Fibroblast of villous mesenchyme (primary cell): ENCODE data around the gene PSMD3. TPM values are rescaled to one million over a fixed set of nuclear protein-coding genes. Genes with fewer than 3 reads are reported as not detected.
A peak's percentile ranks its signal among the peaks of the same experiment; 100 is the strongest.

Experiments
- DNase-seq: peaks from one replicate; pipeline ENCODE4 v3.0.0-alpha.2; 2010; ENCODE audit warnings: low read depth
- H3K4me3 ChIP-seq: 2 replicates; pipeline ENCODE4 v1.5.1; 2011; ENCODE audit warnings: low read depth, mild to moderate bottlenecking, low read length
- CTCF ChIP-seq: IDR thresholded peaks from 2 replicates; pipeline ENCODE4 v1.5.1; 2012; ENCODE audit warnings: low read depth, mild to moderate bottlenecking, low read length; ENCODE audit not compliant: insufficient read depth
- total RNA-seq: library from RNA; depleted of rRNA; stranded (reverse); fragments of >200 nt; gene quantifications from 2 replicates; pipeline ENCODE4 v1.2.3, GENCODE V29; 2012

Gene PSMD3
- total RNA-seq, 1 donor = 120 TPM

- peak; percentile 46 for DNase-seq
- peak; percentile 28 for TF ChIP-seq CTCF
- H3K4me3 ChIP-seq = peak overlapping the region; percentile 96
These were observed 685 bp upstream of the PSMD3 start for GRCh38 chr17:39979893-39980350.

- TF ChIP-seq CTCF = no peak
- H3K4me3 ChIP-seq = peak overlapping the region; percentile 96
- peak; percentile 3 for DNase-seq
These were observed 667 bp downstream of the PSMD3 start for GRCh38 chr17:39981207-39981741.

GRCh38 chr17:39981766-39982375, 1.3 kb downstream of the PSMD3 start:
- TF ChIP-seq CTCF = no peak
- peak overlapping the region; percentile 96 for H3K4me3 ChIP-seq
- no peak for DNase-seq

GRCh38 chr17:39988206-39988810, 7.7 kb downstream of the PSMD3 start:
- H3K4me3 ChIP-seq = no peak overlapping the region
- no peak for TF ChIP-seq CTCF
- no peak for DNase-seq

GRCh38 chr17:39994448-39994847, 13.8 kb downstream of the PSMD3 start:
- DNase-seq = no peak
- TF ChIP-seq CTCF = no peak
- no peak overlapping the region for H3K4me3 ChIP-seq

GRCh38 chr17:39995438-39995837, 14.8 kb downstream of the PSMD3 start:
- TF ChIP-seq CTCF = no peak
- DNase-seq = no peak
- no peak overlapping the region for H3K4me3 ChIP-seq
